Measurements from ENCODE around the gene TNIK.

Gene TNIK

GRCh38 chr3:171342783-171343420, 117.3 kb downstream of the TNIK start:
- ChIA-PET CTCF (no interaction called here), POLR2A (no interaction called here)
- DNase-seq (ENCODE audit: low read depth, low spot score), result no peak
- no peak overlapping the region for H3K4me3 ChIP-seq (ENCODE audit: low read depth, low read length)
- no peak for TF ChIP-seq CTCF (IDR thresholded peaks at IDR 0.05; ENCODE audit: insufficient read depth, low read length, missing control alignments)

- no peak overlapping the region for H3K4me3 ChIP-seq (ENCODE audit: low read depth, low read length)
- no peak for TF ChIP-seq CTCF (IDR thresholded peaks at IDR 0.05; ENCODE audit: insufficient read depth, low read length, missing control alignments)
- CTCF ChIA-PET, result no interaction called here
- no peak for DNase-seq (ENCODE audit: low read depth, low spot score)
- POLR2A ChIA-PET, result no interaction called here
Measured at GRCh38 chr3:171342200-171342599, 118.0 kb downstream of the TNIK start.

GRCh38 chr3:171340434-171340833, 119.8 kb downstream of the TNIK start:
- CTCF ChIA-PET, result no interaction called here
- no peak for TF ChIP-seq CTCF (IDR thresholded peaks at IDR 0.05; ENCODE audit: insufficient read depth, low read length, missing control alignments)
- DNase-seq (ENCODE audit: low read depth, low spot score), result no peak
- POLR2A ChIA-PET, result no interaction called here
- no peak overlapping the region for H3K4me3 ChIP-seq (ENCODE audit: low read depth, low read length)

- ChIA-PET CTCF (no interaction called here), POLR2A (no interaction called here)
- no peak overlapping the region for H3K4me3 ChIP-seq (ENCODE audit: low read depth, low read length)
- TF ChIP-seq CTCF (IDR thresholded peaks at IDR 0.05; ENCODE audit: insufficient read depth, low read length, missing control alignments), result no peak
- DNase-seq (ENCODE audit: low read depth, low spot score), result no peak
Measured at GRCh38 chr3:171339598-171339997, 120.6 kb downstream of the TNIK start.

- H3K4me3 ChIP-seq (ENCODE audit: low read depth, low read length), result no peak overlapping the region
- POLR2A ChIA-PET, result no interaction called here
- CTCF ChIA-PET, result interaction anchor here (1.4 kb wide), 1 partner anchor 287 kb away, joined by 3 read pairs; no protein-coding TSS in a partner anchor
- TF ChIP-seq CTCF (IDR thresholded peaks at IDR 0.05; ENCODE audit: insufficient read depth, low read length, missing control alignments), result no peak
- no peak for DNase-seq (ENCODE audit: low read depth, low spot score)
Measured at GRCh38 chr3:171336406-171336805, 123.8 kb downstream of the TNIK start.

GRCh38 chr3:171335559-171335958, 124.6 kb downstream of the TNIK start:
- POLR2A ChIA-PET, result no interaction called here
- no peak for DNase-seq (ENCODE audit: low read depth, low spot score)
- CTCF ChIA-PET, result interaction anchor here (0.6 to 1.4 kb wide), 3 partner anchors 232 to 286 kb away, joined by 3 read pairs; no protein-coding TSS in a partner anchor
- H3K4me3 ChIP-seq (ENCODE audit: low read depth, low read length), result no peak overlapping the region
- no peak for TF ChIP-seq CTCF (IDR thresholded peaks at IDR 0.05; ENCODE audit: insufficient read depth, low read length, missing control alignments)
